ENCODE data around the gene UBE2S. TPM values are rescaled to one million over a fixed set of nuclear protein-coding genes. Genes with fewer than 3 reads are reported as not detected.

The UBE2S gene
- total RNA-seq, 1 donor from 2014 or later: 235 TPM

DNA sequence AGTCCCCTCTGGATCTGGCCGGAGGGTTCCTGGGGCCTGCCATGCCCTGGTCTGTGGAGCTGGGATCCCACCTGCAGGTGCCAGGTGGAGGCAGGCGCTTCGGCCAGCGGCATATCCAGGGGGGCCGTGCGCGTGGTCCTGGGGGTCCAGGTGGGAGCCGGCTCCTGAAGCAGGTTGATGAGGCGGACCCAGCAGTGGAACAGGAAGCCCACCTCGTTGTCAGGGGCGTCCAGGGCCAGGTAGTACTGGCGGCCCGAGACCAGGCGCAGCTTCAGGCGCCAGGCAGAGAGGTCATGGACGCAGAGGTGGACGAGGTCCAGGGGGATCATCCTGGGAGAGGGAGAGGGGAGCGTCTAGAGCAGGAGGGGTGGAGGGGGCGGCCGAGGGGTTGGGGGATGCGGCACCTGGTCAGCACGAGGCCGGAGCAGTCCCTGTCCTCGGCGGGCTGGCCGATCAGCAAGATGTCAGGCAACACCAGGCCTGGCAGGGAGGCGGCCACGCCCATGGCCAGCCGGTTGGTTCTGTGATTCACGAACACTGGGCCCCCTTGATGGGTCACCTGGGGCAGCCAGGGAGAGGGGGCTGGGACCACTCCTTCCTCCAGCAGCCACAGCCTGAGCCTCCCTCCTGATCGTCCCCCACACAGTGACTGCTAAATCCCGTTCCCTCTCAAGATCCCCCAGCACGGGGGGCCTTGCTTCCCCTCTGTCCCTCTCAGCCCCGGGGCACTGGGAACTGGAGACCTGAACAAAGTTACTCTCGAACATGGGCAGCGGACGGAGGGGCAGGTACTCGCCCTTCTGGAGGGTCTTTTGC is 45.2 kb downstream of the UBE2S start:
- TF ChIP-seq, protein P1, sequence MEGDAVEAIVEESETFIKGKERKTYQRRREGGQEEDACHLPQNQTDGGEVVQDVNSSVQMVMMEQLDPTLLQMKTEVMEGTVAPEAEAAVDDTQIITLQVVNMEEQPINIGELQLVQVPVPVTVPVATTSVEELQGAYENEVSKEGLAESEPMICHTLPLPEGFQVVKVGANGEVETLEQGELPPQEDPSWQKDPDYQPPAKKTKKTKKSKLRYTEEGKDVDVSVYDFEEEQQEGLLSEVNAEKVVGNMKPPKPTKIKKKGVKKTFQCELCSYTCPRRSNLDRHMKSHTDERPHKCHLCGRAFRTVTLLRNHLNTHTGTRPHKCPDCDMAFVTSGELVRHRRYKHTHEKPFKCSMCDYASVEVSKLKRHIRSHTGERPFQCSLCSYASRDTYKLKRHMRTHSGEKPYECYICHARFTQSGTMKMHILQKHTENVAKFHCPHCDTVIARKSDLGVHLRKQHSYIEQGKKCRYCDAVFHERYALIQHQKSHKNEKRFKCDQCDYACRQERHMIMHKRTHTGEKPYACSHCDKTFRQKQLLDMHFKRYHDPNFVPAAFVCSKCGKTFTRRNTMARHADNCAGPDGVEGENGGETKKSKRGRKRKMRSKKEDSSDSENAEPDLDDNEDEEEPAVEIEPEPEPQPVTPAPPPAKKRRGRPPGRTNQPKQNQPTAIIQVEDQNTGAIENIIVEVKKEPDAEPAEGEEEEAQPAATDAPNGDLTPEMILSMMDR (IDR thresholded peaks at IDR 0.05; ENCODE audit: partially characterized antibody, unreplicated experiment): no peak
- Mint-ChIP-seq H3K9me3 (ENCODE audit: unreplicated experiment) (peaks cover 5% of the 10 kb centered on the region), H3K27ac (ENCODE audit: unreplicated experiment) (no peak overlapping the region), H3K4me1 (ENCODE audit: low read depth, unreplicated experiment) (peaks cover 3% of the 10 kb centered on the region), H3K36me3 (ENCODE audit: unreplicated experiment) (no peaks in the 10 kb centered on the region), H3K27me3 (ENCODE audit: unreplicated experiment) (peaks cover 1% of the 10 kb centered on the region), H3K4me3 (ENCODE audit: unreplicated experiment) (no peak overlapping the region)
- DNase-seq: no peak

DNA sequence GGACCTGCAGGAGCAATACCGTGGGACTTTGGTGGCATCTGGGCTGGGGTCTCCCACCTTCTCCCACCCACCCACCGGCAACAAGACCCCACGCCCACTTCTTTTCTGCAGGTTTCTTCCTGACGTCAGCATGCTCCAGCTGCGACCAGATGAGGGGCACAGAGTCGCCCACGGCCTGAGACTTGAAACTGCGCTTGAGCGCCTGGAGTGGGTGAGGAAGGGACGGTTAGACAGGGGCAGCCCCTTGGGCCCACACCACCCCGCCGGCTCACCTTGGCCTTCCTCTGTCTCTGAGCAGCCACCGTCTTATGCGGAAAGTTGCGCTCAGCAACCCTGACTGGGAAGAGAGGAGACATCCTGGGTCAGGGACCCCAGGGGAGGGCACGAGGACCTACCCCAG is 46.7 kb downstream of the UBE2S start:
- H3K27ac Mint-ChIP-seq (ENCODE audit: unreplicated experiment): no peak overlapping the region
- peaks cover 1% of the 10 kb centered on the region for H3K27me3 Mint-ChIP-seq (ENCODE audit: unreplicated experiment)
- H3K4me1 Mint-ChIP-seq (ENCODE audit: low read depth, unreplicated experiment): peaks cover 3% of the 10 kb centered on the region

DNA sequence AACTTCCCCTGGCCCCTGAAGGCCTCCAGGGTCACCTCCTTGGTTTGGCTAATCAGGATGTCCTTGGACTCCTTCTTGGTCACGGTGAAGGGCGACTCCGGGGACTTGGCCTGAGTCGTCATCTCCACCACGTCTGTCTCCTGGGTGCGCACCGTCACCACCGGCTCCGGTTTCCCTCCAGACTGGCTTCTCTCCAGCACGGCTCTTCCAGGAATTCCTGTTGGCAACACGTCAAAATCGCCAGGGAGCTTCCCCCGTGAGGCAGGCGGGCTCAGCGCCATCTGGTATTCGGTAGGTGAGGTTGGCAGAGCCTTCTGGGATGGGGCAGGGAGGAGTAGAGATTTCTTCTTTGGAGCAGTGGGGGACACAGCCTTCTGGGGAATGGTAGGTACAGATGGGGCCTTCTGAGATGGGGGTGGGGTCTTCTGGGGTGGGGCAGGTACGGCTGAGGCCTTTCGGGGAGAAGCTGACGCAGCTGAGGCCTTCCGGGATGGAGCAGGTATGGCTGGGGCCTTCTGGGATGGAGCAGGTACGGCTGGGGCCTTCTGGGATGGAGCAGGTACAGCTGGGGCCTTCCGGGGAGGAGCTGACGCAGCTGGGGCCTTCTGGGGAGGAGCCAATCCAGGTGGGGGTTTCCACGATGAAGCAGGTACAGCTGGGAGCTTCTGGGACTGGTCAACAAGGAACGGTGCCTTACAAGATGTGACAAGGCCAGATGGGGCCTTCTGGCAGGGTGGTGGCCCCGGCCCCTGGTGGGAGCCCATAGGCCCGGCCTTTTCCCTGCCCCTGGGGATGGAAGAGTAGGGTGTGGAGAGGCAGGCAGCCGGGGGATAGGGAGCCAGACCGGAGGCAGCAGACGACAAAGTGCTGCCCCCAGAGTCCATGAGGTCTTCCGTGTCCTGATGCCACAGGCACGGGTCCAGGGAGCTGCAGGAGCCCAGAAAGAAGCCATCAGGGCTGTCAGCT is 48.4 kb downstream of the UBE2S start:
- Mint-ChIP-seq H3K9me3 (ENCODE audit: unreplicated experiment) (peaks cover 3% of the 10 kb centered on the region), H3K27me3 (ENCODE audit: unreplicated experiment) (peaks cover 4% of the 10 kb centered on the region), H3K27ac (ENCODE audit: unreplicated experiment) (no peak overlapping the region), H3K4me1 (ENCODE audit: low read depth, unreplicated experiment) (peaks cover 3% of the 10 kb centered on the region), H3K4me3 (ENCODE audit: unreplicated experiment) (no peak overlapping the region), H3K36me3 (ENCODE audit: unreplicated experiment) (no peaks in the 10 kb centered on the region)
- DNase-seq: no peak
- TF ChIP-seq, protein P1 (IDR thresholded peaks at IDR 0.05; ENCODE audit: partially characterized antibody, unreplicated experiment): no peak

More for the DNA sequence above, 46.7 kb downstream of the UBE2S start:
- Mint-ChIP-seq H3K9me3 (ENCODE audit: unreplicated experiment) (peaks cover 3% of the 10 kb centered on the region), H3K36me3 (ENCODE audit: unreplicated experiment) (no peaks in the 10 kb centered on the region), H3K4me3 (ENCODE audit: unreplicated experiment) (no peak overlapping the region)
- no peak for DNase-seq
- TF ChIP-seq, protein P1 (IDR thresholded peaks at IDR 0.05; ENCODE audit: partially characterized antibody, unreplicated experiment): no peak

DNA sequence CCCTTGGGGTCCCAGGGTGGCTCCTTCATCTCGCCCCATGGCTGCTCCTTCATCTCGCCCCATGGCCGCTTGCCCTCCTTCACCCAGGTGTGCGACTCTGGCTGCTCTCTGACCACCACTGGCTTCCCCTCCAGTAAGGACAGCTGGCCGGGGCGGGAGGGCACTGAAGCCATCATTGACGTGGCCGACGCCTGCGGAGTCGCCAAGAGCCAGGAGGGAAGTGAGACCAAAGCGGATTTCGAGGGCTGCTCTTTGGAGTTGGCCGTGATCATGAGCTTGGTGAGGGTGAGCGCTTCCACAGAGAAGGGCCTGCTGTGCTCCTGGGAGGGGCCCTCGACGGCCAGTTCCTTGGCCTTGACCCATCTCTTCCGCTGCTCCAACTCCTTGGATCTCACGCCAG is 49.1 kb downstream of the UBE2S start:
- Mint-ChIP-seq H3K9me3 (ENCODE audit: unreplicated experiment) (no peaks in the 10 kb centered on the region), H3K27ac (ENCODE audit: unreplicated experiment) (no peak overlapping the region), H3K27me3 (ENCODE audit: unreplicated experiment) (peaks cover 4% of the 10 kb centered on the region), H3K36me3 (ENCODE audit: unreplicated experiment) (no peaks in the 10 kb centered on the region), H3K4me1 (ENCODE audit: low read depth, unreplicated experiment) (peaks cover 3% of the 10 kb centered on the region), H3K4me3 (ENCODE audit: unreplicated experiment) (no peak overlapping the region)
- TF ChIP-seq, protein P1 (IDR thresholded peaks at IDR 0.05; ENCODE audit: partially characterized antibody, unreplicated experiment): no peak
- no peak for DNase-seq
